GM21717 (cell line): ENCODE data around the gene GPC3.
"Not testable (repeated sequence)": the region's sequence is repeated elsewhere in the genome, so short reads cannot be mapped to it uniquely, and the experiment has no call there.

Experiments
- ATAC-seq: cut with Tn5 transposase; IDR thresholded peaks from one replicate; pipeline ENCODE4 v1.9.1; 2021; ENCODE audit warnings: mild to moderate bottlenecking, moderate library complexity; ENCODE audit not compliant: unreplicated experiment

Gene GPC3

DNA sequence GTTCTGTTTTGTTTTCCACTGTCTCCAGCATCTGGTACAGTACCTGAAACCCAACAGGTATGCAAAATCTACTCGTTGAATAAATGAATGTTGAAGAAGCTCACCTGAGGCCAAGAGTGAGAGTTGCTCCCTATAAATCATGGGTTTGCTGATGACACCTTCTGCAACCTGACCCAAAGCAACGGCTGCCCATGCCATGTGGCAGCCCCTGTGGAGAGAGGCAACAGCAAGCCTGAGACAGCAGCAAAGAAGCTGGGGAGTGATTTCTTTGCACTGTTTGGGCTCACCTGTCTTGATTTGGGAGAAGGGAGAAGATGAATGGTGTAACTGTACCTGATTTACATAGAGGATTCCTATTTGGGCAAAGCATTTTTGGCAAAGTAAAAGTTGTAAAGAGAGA lies 450.3 kb downstream of the GPC3 start:
- no peak for ATAC-seq

- no peak for ATAC-seq
Measured at GRCh38 chrX:133534172-133534571, 451.2 kb downstream of the GPC3 start.

GRCh38 chrX:133533249-133533648 lies 452.1 kb downstream of the GPC3 start:
- no peak for ATAC-seq

DNA sequence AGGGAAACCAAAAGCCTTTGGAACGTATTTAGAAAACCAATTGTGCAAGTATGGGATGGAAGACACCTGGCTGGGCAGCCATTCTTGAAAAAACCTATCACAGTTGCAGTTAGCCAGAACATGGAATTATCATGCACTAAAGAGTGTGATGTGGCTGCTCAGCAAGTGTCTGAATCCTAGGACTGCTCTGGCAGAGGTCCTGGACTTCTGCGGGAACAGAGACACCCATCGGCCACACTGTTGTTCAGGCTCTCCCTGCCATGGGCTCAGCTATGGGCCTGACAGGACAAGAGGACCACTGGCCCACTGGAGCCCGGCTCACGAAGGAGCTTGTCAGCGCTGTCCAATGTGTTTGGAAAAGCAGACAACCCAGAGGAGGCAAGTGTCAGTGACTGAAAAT lies 454.4 kb downstream of the GPC3 start:
- no peak for ATAC-seq

- no peak for ATAC-seq
Measured at GRCh38 chrX:133529578-133529977, 455.8 kb downstream of the GPC3 start.

GRCh38 chrX:133527825-133528224 lies 457.6 kb downstream of the GPC3 start:
- ATAC-seq = no peak

DNA sequence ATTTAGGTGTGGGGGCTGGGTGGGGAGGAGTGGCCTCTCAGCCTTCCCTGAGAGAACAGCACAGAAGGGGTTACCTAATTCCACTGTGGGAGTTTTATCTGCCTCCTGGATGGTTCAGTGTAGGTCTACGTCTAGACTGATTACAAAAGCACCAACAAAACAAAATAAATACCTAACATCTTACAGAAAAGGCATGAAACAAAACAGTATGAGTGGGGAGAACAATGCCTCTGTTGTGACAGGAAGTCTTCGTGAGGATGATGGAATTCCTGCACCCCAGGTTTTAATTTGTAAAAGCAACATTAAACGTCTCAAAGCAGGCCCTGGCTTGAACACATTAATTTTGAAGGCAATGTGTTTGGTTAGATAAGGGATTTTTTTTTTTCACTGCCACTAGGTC lies 458.0 kb downstream of the GPC3 start:
- ATAC-seq = no peak

DNA sequence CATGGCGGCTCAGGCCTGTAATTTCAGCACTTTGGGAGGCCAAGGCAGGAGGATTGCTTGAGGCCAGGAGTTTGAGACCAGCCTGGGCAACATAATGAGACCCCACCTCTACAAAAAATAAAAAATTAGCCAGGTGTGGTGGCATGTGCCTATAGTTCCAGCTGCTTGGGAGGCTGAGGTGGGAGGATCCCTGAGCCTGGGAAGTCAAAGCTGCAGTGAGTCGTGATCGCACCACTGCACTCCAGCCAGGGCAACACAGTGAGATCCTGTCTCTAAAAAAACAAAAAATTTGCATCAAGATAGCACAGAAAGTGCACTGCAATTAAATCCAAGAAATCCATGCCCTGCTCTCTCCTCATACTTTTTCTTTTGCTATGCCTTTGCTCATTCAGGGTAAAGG lies 458.6 kb downstream of the GPC3 start:
- not testable (repeated sequence) for ATAC-seq

DNA sequence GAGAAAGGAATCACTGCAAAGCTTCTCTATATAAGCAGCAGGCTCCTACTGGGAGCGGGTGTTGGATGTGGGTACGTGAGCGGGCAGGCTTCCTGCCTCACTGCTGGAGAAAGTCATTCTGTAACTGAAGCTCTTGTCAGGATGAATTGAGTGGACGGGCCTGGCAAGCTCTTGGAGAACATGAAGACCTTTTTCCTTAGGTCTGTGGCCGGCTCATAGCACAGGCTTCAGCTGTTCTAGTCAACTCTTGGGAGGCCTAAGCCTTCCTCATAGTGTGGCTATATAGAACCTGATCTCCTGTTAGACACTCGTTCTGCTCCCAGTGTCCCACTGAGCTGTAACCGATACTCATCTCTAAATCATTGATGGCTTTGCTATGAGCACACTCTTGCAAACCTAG lies 461.9 kb downstream of the GPC3 start:
- no peak for ATAC-seq

DNA sequence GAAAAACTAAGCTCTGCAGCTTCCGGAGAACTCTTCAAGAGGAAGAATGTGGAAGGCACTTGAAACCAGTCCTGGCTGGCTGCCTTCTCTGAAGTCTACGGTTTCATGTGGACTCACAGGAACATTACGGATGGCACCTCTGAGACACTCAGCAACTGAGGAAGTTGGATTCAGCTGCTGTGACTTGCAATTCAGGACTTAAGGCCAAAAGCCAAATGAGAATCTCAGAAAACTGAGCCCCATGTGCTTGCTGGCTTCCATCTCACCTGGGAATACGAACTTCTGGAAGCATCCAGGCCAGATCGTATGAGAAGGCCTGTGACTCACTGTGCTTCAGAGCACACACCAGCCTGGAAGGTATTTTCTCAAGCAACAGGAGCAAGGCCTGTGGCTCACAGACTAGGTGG lies 462.3 kb downstream of the GPC3 start:
- no peak for ATAC-seq

DNA sequence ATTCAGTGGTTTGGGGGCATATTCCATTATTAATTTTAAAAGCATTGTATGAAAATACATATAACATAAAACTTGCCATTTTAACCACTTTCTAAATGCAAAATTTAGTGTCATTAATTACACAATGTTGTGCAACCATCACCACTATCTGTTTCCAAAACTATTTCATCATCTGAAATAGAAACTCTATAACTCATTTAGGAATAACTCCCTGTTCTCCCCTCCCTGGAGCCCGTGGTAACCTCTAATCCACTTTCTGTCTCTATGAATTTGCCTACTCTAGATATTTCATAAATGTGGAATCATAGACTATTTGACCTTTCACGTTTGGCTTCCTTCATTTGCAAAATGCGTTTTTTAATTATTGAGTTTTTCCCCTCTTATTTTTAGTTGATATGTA lies 468.7 kb downstream of the GPC3 start:
- no peak for ATAC-seq

DNA sequence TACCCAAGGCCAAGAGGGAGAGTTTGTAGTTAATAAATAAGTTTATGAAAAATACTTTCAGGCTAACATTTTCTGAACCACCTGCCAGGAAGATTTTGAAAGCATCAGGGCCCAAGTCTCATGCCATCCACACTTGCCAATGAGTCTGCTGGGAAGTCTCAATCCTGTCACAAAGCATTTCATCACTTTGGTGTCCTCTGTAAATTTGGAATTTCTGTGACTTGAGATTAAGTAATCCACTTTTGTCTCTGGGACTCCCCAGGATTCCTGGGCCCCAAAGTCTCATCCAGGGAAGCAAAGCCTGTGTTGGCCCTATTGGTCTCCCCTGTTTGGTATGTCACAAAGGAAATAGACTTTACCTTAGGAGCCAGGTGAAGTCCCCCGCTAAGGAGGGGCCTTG lies 470.9 kb downstream of the GPC3 start:
- no peak for ATAC-seq

GRCh38 chrX:133513123-133513522 lies 472.3 kb downstream of the GPC3 start:
- no peak for ATAC-seq

DNA sequence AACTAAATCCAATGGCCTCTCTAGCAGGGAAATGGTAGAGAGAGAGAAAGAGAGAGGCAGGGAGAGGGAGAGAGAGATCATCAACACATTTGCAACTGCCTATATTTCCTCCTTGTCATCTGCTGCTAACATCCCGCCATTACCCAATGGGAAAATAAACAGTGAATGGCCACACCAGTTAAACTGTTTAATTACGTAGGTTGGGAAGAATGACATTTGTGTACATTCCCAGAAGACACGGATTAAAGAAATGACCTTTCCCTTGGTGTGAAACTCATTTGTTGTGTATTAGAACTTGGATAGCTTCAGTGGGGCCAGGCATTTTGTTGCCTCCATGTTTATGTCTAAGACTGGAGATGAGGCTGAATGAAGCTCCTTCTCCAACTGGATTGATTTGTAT lies 474.4 kb downstream of the GPC3 start:
- no peak for ATAC-seq

- no peak for ATAC-seq
Measured at GRCh38 chrX:133497356-133497755, 488.0 kb downstream of the GPC3 start.

DNA sequence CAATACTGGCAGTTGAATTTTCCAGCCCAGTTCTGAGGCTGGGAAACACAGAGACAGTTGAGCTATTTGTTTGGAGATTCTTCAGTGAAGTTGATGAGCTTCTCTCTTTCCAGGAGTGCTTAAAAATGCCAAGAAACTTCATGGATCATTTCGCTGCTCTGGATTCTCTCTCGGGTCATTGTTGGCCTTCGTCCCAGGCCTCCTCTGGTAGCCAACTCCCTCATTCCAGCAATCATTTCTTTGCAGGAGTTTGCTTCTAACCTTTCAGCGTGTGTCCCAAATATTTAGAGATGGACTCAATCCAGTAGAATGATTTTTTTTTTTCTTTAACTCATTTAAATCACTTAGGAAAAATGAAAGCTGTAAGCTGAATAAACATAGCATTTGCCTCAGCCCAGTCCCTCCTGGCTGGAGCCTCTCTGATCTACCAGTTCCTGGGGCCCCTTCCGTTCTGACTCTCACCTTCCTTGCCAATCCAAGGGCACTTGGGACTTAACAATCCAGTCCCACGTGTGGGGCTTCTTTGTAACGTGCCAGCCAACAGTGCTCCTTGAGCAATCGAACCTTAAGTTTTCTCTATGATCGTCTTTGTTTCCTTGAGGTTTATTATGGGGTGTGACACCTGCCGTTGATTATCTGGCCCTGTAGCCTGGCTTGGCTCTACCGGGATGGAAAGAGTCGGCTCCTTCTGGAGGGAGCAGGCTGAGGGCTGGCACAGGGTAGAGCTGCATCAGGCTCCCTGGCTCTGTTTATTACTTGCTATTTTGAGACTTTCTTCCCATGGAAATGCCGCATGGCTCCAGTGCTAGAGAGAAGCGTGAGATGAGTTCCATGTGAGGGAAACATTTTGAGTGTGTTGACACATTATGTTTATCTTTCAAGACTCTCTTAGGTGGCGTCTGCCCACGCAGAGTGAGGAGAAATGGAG lies 489.7 kb downstream of the GPC3 start:
- ATAC-seq = no peak

DNA sequence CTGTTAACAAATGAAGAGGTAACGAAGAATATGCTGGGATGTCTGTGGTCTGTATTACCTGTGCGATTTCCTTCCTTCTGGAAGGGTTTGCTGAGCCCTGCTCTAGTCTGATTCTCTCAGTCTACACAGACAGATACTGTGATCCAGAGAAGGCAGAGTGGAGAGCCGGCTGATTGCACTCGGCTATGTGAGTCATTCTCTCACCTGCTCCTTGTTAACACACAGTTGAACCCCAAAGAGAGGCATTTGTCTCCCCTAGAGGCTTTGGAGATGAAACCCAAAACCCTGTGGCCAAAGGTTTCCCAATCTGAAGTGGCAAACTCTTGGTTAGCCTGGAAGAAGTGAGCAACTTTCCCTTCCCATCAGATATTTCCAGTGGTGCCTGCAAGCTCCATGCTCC lies 492.0 kb downstream of the GPC3 start:
- no peak for ATAC-seq

DNA sequence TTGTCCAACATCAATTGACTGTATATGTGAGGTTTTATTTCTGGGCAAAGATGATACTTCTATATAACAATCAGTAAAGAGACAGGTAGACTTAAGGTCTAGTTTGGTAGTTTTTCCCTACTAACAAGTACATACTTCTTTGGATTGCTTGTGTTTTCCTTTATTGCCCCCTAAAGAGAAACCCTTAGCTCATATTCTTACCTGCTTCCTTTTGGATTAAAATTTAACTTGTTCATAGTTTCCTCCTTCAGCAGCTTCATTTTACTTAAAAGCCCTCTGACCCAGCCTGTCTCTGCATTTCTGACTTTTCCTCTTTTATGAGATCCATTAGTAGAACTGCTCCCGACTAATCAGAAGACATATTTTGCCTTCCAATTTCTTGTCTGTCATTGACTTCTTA lies 494.4 kb downstream of the GPC3 start:
- ATAC-seq = no peak
